Right ventricle myocardium inferior (tissue), 1 donor: ENCODE data around the gene RNPEPL1. TPM values are rescaled to one million over a fixed set of nuclear protein-coding genes. Genes with fewer than 3 reads are reported as not detected.
"Not testable (repeated sequence)": the region's sequence is repeated elsewhere in the genome, so short reads cannot be mapped to it uniquely, and the experiment has no call there.

Experiments
- ATAC-seq: fragments of 200-7000 bp; cut with Tn5 transposase; one replicate; pipeline ENCODE4 v1.9.1; 2020; ENCODE audit warnings: mild to moderate bottlenecking, moderate library complexity
- DNase-seq: peaks from one replicate; pipeline ENCODE4 v3.0.0; 2021; ENCODE audit errors: missing footprints
- intact Hi-C: fragments of 100-400 bp; cut with DNase I; formaldehyde crosslinking; loops from one replicate; pipeline ENCODE4 v1.11.0; 2022
- total RNA-seq: library from RNA; stranded (reverse); fragmentation: NEBNext Ultra II Directional; extraction: Animal tissue kit (Norgen Biotek cat#: 25700); gene quantifications from one replicate; pipeline ENCODE4 v1.2.1, GENCODE V29; 2021
- donor health status: DM: no; HTN: yes; CAD: no; lungs with severe emphysema.

RNPEPL1 gene
- total RNA-seq, 1 donor from 2014 or later: 98.4 TPM

- intact Hi-C loops: no loop called here
- ATAC-seq (no peak), DNase-seq (no peak)
Observed at GRCh38 chr2:240531038-240531437, 37.2 kb upstream of the RNPEPL1 start.

DNA sequence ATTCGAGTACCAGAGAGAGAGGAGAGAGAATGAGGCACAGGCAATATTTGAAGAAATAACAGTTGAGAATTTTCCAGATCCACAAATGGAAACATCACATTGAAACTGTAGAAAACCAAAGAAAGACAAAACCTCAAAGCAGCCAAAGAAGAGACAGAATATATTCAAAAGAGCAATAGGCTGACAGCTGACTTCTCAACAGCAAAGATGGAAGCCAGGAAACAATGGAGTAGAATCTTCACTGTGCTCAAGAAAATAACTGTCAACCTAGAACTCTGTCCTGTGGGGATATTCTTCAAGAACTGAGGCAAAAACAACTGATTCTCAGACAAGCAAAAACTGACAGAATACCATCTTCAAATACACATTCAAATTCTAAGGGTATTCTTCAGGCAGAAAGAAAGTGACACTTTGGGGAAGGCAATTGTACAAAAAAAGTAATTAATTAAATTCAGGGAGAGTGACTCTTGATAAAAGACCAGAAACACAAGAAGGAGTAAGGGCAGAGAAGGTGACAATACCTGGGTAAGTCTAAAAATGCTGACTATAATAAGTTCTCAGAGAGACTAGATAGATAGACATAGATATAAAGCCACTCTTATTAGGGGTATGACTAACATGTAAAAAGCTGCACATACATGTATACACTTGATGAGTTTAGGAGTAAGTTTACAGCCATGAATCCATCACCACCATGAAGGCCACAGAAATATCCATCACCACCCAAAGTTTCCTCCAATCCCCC is 36.1 kb upstream of the RNPEPL1 start:
- DNase-seq: no peak
- intact Hi-C loops: no loop called here
- ATAC-seq: no peak

GRCh38 chr2:240538031-240538780 is 30.1 kb upstream of the RNPEPL1 start:
- intact Hi-C loops: no loop called here
- ATAC-seq: no peak
- no peak for DNase-seq

GRCh38 chr2:240539101-240539500 is 29.2 kb upstream of the RNPEPL1 start:
- DNase-seq, intact Hi-C loops, ATAC-seq: not testable (repeated sequence)

DNA sequence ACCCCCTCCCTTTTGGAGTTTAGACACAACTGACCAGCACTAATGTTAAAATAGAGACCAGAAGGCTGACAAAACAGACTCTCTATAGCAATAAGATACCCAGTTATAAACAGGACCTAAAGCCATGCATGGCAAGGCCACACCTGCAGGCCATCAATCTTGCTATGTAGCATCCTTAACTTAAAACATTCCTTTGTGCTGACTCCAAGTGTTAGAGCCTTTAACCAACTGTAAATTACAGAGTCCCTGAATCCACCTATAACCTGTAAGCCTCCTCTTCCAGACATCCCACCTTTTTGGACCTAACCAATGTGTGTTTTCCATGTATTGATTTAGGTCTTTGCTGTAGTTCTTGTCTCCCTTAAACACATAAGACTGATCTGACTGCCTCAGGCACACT is 28.4 kb upstream of the RNPEPL1 start:
- intact Hi-C loops: no loop called here
- DNase-seq (no peak), ATAC-seq (no peak)

DNA sequence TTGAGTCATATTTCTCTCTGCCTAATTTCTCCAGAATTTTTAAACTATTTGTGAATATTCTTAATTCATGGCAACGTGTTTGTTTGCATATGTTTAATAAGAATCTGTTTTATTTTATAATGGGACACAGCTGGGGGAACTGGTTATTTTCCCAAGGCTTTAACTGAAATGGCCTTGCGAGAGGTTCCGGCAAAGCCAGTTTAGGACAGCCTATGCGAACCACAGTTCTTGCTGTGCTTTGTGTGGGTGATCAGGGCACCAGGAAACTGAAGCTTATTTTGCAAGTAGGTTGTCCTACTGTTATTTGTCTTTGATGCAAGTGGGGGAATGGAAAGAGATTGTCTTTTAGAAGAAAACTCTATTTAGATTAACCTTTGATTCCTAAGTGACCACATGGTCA is 17.0 kb upstream of the RNPEPL1 start:
- ATAC-seq (no peak), DNase-seq (no peak)
- intact Hi-C loops: no loop called here

DNA sequence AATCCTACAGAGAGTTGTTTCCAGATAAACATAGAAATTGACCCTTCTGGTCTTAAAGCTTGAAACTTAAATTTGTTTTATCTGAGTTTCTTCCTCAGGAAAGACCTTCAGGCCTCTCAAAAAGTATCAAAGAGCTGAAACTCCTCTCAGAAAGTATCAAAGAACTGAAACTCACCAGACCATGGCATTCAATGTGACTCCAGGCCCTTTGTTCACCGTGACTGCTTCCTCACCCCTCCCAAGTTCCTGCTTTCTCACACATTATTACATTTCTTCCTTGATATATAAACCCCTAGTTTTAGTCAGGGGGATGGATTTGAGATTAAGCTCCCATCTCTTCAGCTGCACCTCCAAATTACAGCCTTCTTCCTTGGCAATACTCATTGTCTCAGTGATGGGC is 16.5 kb upstream of the RNPEPL1 start:
- no peak for DNase-seq
- no peak for ATAC-seq
- intact Hi-C loops: no loop called here

- no peak for DNase-seq
- no peak for ATAC-seq
- intact Hi-C loops: no loop called here
Observed at GRCh38 chr2:240553956-240554480, 14.3 kb upstream of the RNPEPL1 start.

DNA sequence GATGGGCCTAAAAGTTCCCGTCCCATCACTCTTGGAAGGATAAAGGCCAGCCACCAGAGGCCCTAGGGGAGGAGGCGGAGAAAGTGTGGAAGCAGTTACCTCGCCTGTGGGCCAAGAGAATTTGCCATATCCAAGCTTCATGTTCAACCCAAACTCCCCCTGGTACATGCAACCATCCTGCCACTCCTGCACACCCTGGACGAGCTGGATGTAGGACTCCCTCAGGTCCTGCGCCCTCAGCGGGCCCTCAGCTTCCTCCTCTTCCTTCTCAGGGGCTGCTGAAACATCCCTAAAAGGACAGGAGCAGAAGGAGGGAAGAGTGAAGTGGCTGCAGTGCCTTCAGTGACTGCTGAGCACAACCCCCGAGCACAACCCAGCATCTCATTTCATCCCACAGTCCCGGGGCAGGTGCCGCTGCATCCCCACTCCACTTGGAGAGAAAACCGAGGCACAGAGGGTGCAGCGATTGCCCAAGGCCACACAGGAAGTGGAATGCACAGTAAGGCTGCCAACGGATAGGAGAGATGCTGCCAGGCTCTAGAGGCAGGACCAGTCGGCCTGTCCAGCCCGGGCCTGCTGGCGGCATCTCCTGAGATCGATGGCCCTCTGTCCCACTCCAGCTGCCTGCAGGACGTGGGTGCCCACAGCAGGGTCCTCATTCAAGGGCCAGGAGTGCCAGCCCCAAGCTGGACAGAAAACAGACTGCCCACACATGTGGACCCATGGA is 13.4 kb upstream of the RNPEPL1 start:
- DNase-seq: peak; percentile 68
- intact Hi-C loops: loop anchor here (5.0 kb wide), 1 partner anchor 42 kb away; no protein-coding TSS in a partner anchor
- no peak for ATAC-seq

DNA sequence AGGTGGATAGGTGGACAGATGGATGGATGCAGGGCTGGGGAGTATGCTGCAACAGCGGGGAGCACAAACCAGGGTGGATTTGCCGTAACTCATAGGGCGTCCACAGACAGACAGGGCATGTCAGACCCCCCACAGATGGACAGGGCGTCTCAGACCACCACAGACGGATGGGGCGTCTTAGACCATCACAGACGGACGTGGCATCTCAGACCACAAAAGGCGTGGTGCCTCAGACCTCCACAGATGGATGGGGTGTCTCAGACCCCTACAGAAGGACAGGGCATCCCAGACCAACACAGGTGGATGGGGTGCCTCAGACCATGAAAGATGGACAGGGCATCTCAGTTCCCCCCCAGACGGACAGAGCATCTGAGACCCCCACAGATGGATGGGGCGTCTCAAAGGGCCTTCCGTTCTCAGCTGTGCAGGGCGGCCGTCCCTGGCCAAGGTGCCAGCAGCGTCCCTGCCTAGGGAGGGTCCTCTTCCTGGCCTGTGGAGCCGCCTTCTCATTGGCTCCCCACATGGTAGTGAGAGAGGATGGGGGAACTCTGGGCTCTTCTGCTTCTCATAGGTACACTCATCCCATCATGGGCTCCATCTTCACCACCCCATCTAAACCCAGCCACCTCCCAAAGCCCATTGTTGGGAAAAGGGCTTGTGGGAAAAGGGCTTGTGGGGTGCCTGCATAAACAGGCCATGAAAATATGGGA is 12.6 kb upstream of the RNPEPL1 start:
- no peak for ATAC-seq
- intact Hi-C loops: loop anchor here (5.0 kb wide), 1 partner anchor 42 kb away; no protein-coding TSS in a partner anchor
- DNase-seq: peak; percentile 67

GRCh38 chr2:240556553-240557100 is 11.7 kb upstream of the RNPEPL1 start:
- DNase-seq (peak; percentile 78), ATAC-seq (no peak)
- intact Hi-C loops: loop anchor here (5.0 kb wide), 1 partner anchor 41 kb away; no protein-coding TSS in a partner anchor

GRCh38 chr2:240557101-240557751 is 11.1 kb upstream of the RNPEPL1 start:
- no peak for ATAC-seq
- intact Hi-C loops: loop anchor here (5.0 kb wide), 1 partner anchor 40 kb away; no protein-coding TSS in a partner anchor
- DNase-seq: peak; percentile 55

- intact Hi-C loops: loop anchor here (5.0 kb wide), 1 partner anchor 39 kb away; no protein-coding TSS in a partner anchor
- ATAC-seq: peak; percentile 7
Observed at GRCh38 chr2:240557808-240558207, 10.5 kb upstream of the RNPEPL1 start, which contains the start of gene ANKMY1. TSS of gene ANKMY1 (minus strand) at chr2:240557988. CDS start at chr2:240557335, 653 bp downstream.

DNA sequence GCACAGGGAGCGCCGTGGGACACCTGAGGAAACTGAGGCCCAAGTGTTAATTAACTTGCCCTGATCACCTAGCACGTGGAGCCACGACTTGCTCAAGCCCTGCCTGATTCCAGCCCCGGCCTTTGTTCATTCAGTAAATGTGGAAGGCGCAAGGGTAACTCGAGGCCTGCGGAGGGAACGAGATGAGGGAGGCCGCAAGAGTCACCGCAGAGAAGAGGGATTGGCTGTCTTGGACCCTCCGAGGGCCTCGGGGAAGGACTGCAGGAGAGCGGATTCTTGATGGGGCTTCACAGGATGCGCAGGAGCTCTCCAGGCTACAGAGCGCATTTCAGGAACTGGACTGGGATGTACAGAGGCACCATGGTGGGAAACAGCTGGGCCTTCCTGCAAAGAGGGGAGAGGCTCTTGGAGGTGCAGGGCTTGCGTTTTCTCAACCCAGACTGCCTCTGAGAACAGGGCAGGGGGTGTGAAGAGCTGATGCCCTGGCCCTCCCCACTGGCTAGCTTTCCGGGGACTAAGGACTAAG is 10.0 kb upstream of the RNPEPL1 start:
- intact Hi-C loops: loop anchor here (5.0 kb wide), 1 partner anchor 39 kb away; no protein-coding TSS in a partner anchor
- ATAC-seq (no peak), DNase-seq (peak; percentile 46)

More at GRCh38 chr2:240557808-240558207, 10.5 kb upstream of the RNPEPL1 start, which contains the start of gene ANKMY1:
- peak; percentile 79 for DNase-seq

DNA sequence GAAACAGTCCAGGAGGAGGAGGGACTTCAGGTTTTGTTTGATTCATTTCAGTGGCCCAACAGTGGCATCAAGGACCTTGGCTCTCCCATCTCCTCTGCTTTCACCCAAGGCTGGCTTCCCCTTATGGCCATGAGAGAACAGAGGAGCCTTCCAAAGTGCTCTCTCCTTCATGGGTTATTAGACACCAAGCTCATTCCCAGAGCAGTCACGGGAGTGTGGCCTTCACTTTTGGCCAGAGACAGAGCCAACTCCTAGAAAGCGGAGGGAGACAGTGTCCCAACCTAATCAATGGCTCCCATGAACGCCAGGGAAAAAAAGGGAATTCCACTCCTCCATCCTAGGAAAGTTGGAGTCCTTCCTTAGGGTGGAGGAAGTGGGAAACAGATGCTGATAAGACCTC is 9.0 kb upstream of the RNPEPL1 start:
- ATAC-seq (no peak), DNase-seq (no peak)
- intact Hi-C loops: loop anchor here (5.0 kb wide), 1 partner anchor 38 kb away; no protein-coding TSS in a partner anchor

- peak; percentile 85 for ATAC-seq
- intact Hi-C loops: no loop called here
- DNase-seq: peak; percentile 97
Observed at GRCh38 chr2:240560084-240560479, 8.2 kb upstream of the RNPEPL1 start, which contains the start of gene DUSP28. TSS of gene DUSP28 (plus strand) at chr2:240560357. CDS start at chr2:240560685, 328 bp downstream.
